GM20431 (cell line): ENCODE data around the gene IGF1R.

Experiments
- in situ Hi-C: fragments of 300-500 bp; cut with MseI, MboI; formaldehyde crosslinking; loops from one replicate; pipeline ENCODE4 v1.15.0; 2020; ENCODE audit warnings: low sequenced_read_pairs; ENCODE audit not compliant: unreplicated experiment

Gene IGF1R

GRCh38 chr15:98838387-98839259 is 190.3 kb downstream of the IGF1R start:
- in situ Hi-C loops = no loop called here

DNA sequence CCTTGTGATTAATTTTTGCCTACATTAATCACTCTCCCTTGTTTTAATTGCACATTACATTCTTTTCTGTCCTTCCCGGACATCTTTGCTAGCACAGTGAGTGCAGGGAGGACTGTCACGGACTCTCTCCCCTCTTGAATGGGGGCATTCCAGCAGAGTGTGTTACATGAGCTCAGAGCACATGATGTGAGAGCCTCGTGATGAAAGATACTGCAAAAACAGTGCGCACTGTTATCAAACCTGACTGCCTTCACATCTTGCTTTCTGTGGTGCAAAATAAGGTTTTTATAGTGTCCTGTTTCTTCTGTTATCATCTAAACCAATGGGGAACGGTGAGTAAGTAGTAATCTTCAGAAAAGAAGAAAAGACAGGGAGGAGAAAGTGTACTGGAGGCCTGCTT is 191.7 kb downstream of the IGF1R start:
- in situ Hi-C loops = no loop called here

- in situ Hi-C loops = no loop called here
Measured at GRCh38 chr15:98841419-98841970, 193.2 kb downstream of the IGF1R start.

DNA sequence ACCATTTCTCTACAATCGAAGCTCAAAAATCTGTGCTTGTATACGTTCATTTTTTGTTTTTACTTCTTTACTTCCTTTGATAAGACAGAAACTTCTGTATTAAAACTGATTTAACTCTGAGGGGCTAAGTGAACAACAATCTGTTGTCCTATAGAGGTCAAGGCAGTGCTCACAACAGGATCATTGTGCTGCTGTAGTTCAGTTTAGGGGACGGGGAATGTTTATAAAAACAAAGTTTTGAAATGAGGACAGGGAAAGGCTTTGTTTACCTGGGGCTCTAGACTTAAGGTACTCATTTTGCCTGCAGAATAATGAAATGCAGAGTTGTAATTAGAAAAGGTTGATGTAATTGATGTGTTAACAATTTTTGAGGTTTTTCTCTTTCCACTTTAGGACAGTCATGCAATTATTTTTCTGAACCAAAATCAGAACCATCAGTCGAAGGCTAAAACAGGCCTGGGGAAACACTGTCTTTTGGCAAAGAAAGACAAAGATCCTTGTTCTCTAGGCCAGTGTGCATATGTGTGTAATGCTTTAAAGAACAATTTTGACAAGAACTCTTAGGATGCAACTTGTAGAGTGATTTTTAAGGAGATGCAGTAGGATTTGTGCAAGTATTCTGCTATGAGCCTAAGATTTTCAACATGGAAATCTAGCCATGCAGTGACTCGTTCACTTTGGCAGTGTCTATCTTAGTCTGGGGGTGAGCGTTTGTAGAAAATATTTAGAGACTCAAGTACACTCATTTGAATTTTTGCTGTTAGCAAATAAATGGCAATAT is 194.0 kb downstream of the IGF1R start:
- in situ Hi-C loops = no loop called here

DNA sequence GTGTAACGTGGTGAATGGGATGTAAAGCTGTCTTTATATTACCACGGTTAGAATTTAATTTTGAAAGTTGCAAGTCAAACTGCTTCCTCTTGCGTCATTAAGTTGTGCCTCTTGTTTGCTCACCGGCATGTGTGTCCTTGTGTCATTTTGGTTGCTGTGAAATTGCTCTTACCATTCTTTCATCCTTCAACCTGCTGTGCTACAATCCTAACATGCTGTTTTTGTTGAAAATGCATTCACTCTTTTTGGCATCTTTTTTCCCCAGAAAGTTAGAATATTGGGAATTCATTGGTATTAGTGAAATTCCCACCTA is 194.6 kb downstream of the IGF1R start:
- in situ Hi-C loops = no loop called here

GRCh38 chr15:98843844-98844243 is 195.5 kb downstream of the IGF1R start:
- in situ Hi-C loops = no loop called here

GRCh38 chr15:98844261-98844660 is 195.9 kb downstream of the IGF1R start:
- in situ Hi-C loops = no loop called here

DNA sequence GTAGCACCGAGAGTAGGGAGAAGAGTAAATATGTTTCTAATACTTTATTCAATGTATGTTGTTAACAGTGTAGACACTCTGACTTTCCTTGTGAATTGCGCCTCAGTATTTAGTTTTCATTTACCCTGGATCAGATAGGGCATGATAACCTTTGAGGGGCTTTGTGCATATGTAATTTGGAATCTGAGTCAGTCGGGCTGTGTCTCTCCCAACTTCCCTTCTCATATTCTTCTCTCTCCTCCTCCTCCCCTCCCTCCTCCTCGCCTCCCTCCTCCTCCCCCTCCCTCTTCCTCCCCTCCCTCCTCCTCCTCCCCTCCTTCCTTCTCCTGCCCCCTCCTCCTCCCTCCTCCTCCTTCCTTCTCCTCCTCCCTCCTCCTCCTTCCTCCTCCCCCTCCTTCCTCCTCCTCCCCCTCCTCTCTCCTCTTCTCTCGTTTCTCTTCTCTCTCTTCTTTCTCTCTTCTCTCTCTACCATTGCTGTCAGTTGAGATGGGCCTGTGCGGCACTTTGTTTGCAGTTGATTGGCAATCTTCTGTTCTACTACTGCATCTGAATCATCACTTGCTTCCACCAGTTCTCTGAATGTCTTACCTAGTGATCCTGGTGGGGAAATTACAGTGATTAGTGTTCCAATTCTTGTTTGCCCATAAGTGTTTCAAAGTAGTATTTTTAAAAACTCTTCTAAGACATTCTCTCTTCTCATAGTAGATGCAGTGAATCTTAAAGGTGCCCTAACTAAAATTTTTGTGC is 197.0 kb downstream of the IGF1R start:
- in situ Hi-C loops = no loop called here

GRCh38 chr15:98850961-98851572 is 202.7 kb downstream of the IGF1R start:
- in situ Hi-C loops = no loop called here

DNA sequence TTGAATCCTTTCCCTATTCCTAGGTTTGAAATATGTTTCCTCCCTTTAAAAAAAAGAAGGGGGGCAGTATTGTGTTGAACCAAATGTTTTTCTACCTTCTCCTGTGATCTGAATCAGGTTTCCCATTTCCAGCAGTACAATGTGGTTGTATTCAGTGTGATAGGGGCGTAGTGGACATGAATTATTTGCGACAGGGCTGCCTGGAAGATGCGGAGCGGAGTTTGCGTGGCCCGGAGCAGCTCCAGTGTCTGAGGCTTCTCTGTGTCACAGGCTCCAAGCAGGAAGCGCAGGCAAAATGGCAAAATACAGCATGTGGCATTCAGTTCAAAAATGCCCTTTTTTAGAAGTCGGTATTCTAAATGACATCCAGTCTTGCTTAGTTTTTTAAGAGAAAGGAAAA is 204.8 kb downstream of the IGF1R start:
- in situ Hi-C loops = no loop called here

- in situ Hi-C loops = no loop called here
Measured at GRCh38 chr15:98853617-98854420, 205.5 kb downstream of the IGF1R start.

GRCh38 chr15:98854496-98854895 is 206.2 kb downstream of the IGF1R start:
- in situ Hi-C loops = no loop called here

DNA sequence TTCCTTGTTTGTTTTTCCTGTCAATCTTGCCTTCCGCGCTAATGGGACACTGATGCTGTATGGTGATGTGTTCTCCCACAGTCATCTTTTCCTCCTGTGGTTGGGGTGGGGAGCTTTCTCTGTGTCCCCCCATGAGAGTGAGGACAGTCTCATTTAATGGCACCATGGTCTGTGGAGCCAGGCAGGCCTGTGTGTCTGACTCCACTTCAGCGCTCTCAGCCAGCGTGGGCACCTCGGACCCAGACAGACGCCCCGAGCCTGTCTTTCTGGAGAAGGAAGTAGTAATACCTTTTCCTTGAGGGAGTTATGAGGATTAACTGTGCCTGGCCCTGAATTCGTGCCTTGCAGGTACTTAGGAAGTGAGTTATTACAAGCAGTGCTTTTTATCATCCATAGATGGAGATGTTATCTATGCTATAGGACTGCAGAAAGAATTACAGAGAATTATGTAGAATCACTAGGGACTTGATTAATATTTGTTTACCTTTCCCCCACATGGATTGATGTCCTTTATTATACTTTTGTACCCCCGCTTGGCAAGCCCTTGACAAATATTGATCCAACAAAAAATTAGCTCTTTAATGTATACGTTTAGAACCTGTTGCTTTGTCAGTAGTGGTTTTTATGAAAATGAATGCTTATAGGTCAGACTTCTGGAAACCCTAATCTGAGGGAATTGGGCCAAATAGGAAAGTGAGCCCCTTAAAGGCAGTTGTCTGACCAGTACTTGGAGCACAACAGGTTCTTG is 206.9 kb downstream of the IGF1R start:
- in situ Hi-C loops = no loop called here

GRCh38 chr15:98855815-98856531 is 207.6 kb downstream of the IGF1R start:
- in situ Hi-C loops = no loop called here

- in situ Hi-C loops = no loop called here
Measured at GRCh38 chr15:98856532-98856907, 208.2 kb downstream of the IGF1R start.

DNA sequence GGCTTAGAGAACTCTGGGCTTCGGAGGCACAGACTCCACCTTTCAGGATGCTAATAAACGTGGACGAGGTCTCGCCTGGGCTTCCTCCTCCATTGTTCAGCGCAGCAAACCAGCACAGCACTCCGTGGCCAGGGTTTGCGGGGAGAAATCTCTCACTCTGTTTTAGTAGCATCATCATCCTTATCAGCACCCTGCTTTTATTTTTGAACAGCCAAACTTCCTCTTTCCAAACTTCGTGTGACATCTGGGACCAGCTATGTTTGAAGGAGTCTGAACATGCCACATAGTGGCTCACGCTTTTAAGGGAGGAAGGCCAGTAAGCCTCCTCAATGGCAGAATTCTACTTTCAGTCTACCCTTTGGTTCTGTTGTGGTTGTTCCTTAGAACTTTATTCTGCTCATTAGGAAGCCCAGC is 210.3 kb downstream of the IGF1R start:
- in situ Hi-C loops = no loop called here

GRCh38 chr15:98859149-98859548 is 210.8 kb downstream of the IGF1R start:
- in situ Hi-C loops = no loop called here
